ENCODE data around the gene OXA1L.

GRCh38 chr14:22791301-22791700 is 24.8 kb downstream of the OXA1L start:
- TF ChIP-seq CTCF (IDR thresholded peaks at IDR 0.05; ENCODE audit: poor library complexity) (no peak), EZH2 (IDR thresholded peaks at IDR 0.05; ENCODE audit: borderline replicate concordance) (no peak)

Measured in hepatocyte (in vitro differentiated cells).